GM23338 (cell line): ENCODE data around the gene LRMDA. TPM values are rescaled to one million over a fixed set of nuclear protein-coding genes. Genes with fewer than 3 reads are reported as not detected.

Experiments used
- ATAC-seq: fragments of 200-7000 bp; cut with Tn5 transposase; 3 replicates; pipeline ENCODE4 v1.9.1; 2020
- DNase-seq: peaks from one replicate; pipeline ENCODE4 v3.0.0-alpha.2; 2015; ENCODE audit warnings: low spot score
- H2AFZ ChIP-seq: fragments of 200-600 bp; sonication (generic); 2 replicates; pipeline ENCODE4 v1.8.0; 2016; ENCODE audit warnings: antibody characterized with exemption, mild to moderate bottlenecking, moderate library complexity
- H3F3A ChIP-seq: fragments of 200-600 bp; sonication (generic); replicated peaks from 2 replicates; pipeline ENCODE4 v1.8.0; 2017; ENCODE audit warnings: antibody characterized with exemption, mixed run types, low read depth
- H3K27ac ChIP-seq: fragments of 200-600 bp; sonication (generic); 2 replicates; pipeline ENCODE4 v1.6.1; 2016; ENCODE audit warnings: low read depth
- H3K27me3 ChIP-seq: fragments of 200-600 bp; sonication (generic); 2 replicates; pipeline ENCODE4 v1.8.0; 2016; ENCODE audit warnings: mild to moderate bottlenecking, mixed run types, moderate library complexity; ENCODE audit not compliant: insufficient read depth
- H3K36me3 ChIP-seq: fragments of 200-600 bp; sonication (generic); 2 replicates; pipeline ENCODE4 v1.8.0; 2016; ENCODE audit warnings: mild to moderate bottlenecking; ENCODE audit not compliant: insufficient read depth
- H3K4me1 ChIP-seq: fragments of 200-600 bp; sonication (generic); 2 replicates; pipeline ENCODE4 v1.8.0; 2016; ENCODE audit warnings: mild to moderate bottlenecking, moderate library complexity; ENCODE audit not compliant: insufficient read depth
- H3K4me2 ChIP-seq: fragments of 200-600 bp; sonication (generic); 2 replicates; pipeline ENCODE4 v1.7.1; 2017; ENCODE audit warnings: mixed run types
- H3K4me3 ChIP-seq: fragments of 200-600 bp; sonication (generic); 2 replicates; pipeline ENCODE4 v1.6.1; 2016; ENCODE audit warnings: mixed run types
- H3K79me2 ChIP-seq: fragments of 200-600 bp; sonication (generic); replicated peaks from 2 replicates; pipeline ENCODE4 v1.8.0; 2017; ENCODE audit warnings: mild to moderate bottlenecking; ENCODE audit not compliant: insufficient read depth
- H3K9me2 ChIP-seq: fragments of 200-600 bp; sonication (generic); 2 replicates; pipeline ENCODE4 v1.8.0; 2017; ENCODE audit not compliant: insufficient read depth
- H4K20me1 ChIP-seq: fragments of 200-600 bp; sonication (generic); replicated peaks from 2 replicates; pipeline ENCODE4 v1.8.0; 2017; ENCODE audit warnings: mild to moderate bottlenecking; ENCODE audit not compliant: insufficient read depth
- H3K27ac Mint-ChIP-seq: 2 replicates; pipeline ENCODE4 v1.8.0; 2020; ENCODE audit warnings: inconsistent platforms, mild to moderate bottlenecking, moderate library complexity, mixed read lengths
- H3K27me3 Mint-ChIP-seq: 3 replicates; pipeline ENCODE4 v1.8.0; 2022; ENCODE audit warnings: low read depth, mild to moderate bottlenecking, moderate library complexity, mixed read lengths, inconsistent platforms; ENCODE audit not compliant: insufficient read depth, poor library complexity
- H3K36me3 Mint-ChIP-seq: 3 replicates; pipeline ENCODE4 v1.8.0; 2021; ENCODE audit warnings: low read depth, mild to moderate bottlenecking, inconsistent platforms, moderate library complexity, mixed read lengths
- H3K4me1 Mint-ChIP-seq: 3 replicates; pipeline ENCODE4 v1.8.0; 2020; ENCODE audit warnings: mild to moderate bottlenecking, inconsistent platforms, mixed read lengths
- H3K4me3 Mint-ChIP-seq: 3 replicates; pipeline ENCODE4 v1.8.0; 2021; ENCODE audit warnings: moderate library complexity, mild to moderate bottlenecking, inconsistent platforms, mixed read lengths
- H3K9me3 Mint-ChIP-seq: 3 replicates; pipeline ENCODE4 v1.8.0; 2020; ENCODE audit warnings: moderate library complexity, mild to moderate bottlenecking, inconsistent platforms, mixed read lengths
- CREB1 ChIP-seq: fragments of 250-450 bp; sonication (Bioruptor Pico); IDR thresholded peaks from 2 replicates; pipeline ENCODE4 v1.5.0; 2020; ENCODE audit warnings: low read depth, mild to moderate bottlenecking, moderate library complexity
- CTCF ChIP-seq, 2 experiments: fragments of 200-600 bp in 1 of 2; sonication (generic) in 1 of 2; conservative IDR thresholded peaks; 2 replicates each; pipeline versions ENCODE4 v1.5.1 to v1.6.1; 2016 to 2017; ENCODE audit warnings: antibody characterized with exemption in 2 of 2, low read depth in 2 of 2, mild to moderate bottlenecking in 2 of 2, moderate library complexity in 1 of 2
- ETS1 ChIP-seq: IDR thresholded peaks from 2 replicates; pipeline ENCODE4 v1.6.1; 2016; ENCODE audit warnings: antibody characterized with exemption
- EZH2 ChIP-seq: fragments of 200-600 bp; sonication (generic); IDR thresholded peaks from one replicate; pipeline ENCODE4 v1.8.0; 2017; ENCODE audit warnings: antibody characterized with exemption, mild to moderate bottlenecking, low read depth; ENCODE audit not compliant: unreplicated experiment
- JUNB ChIP-seq: IDR thresholded peaks from one replicate; pipeline ENCODE4 v1.6.1; 2016; ENCODE audit warnings: antibody characterized with exemption; ENCODE audit not compliant: unreplicated experiment
- NANOG ChIP-seq: IDR thresholded peaks from 2 replicates; pipeline ENCODE4 v1.6.1; 2016; ENCODE audit warnings: antibody characterized with exemption, borderline replicate concordance
- POLR2AphosphoS5 ChIP-seq: IDR thresholded peaks from 2 replicates; pipeline ENCODE4 v1.6.1; 2016; ENCODE audit warnings: antibody characterized with exemption, low read depth
- REST ChIP-seq: IDR thresholded peaks from one replicate; pipeline ENCODE4 v1.6.1; 2018; ENCODE audit warnings: antibody characterized with exemption; ENCODE audit not compliant: unreplicated experiment
- STAT1 ChIP-seq: IDR thresholded peaks from one replicate; pipeline ENCODE4 v1.6.1; 2016; ENCODE audit warnings: antibody characterized with exemption; ENCODE audit not compliant: unreplicated experiment
- ZNF114 ChIP-seq: fragments of 250-450 bp; sonication (Bioruptor Pico); IDR thresholded peaks from 2 replicates; pipeline ENCODE4 v1.5.0; 2020; ENCODE audit warnings: mild to moderate bottlenecking, moderate library complexity
- ZNF331 ChIP-seq: fragments of 250-450 bp; sonication (Bioruptor Pico); IDR thresholded peaks from 2 replicates; pipeline ENCODE4 v1.5.0; 2020; ENCODE audit warnings: low read depth, mild to moderate bottlenecking, moderate library complexity
- ZNF462 ChIP-seq: fragments of 250-450 bp; sonication (Bioruptor Pico); IDR thresholded peaks from 2 replicates; pipeline ENCODE4 v1.5.0; 2020; ENCODE audit warnings: mild to moderate bottlenecking, moderate library complexity
- polyA plus RNA-seq: library from polyadenylated mRNA; unstranded; fragments of >200 nt; fragmentation: Nextera tagmentation; extraction: Ambion mirVana; gene quantifications from 2 replicates; pipeline ENCODE4 v1.2.1, GENCODE V29; 2016
- total RNA-seq: library from RNA; depleted of rRNA; stranded (reverse); fragments of >200 nt; shearing (Covaris generic); gene quantifications from 2 replicates; pipeline ENCODE4 v1.2.3, GENCODE V29; 2014

Gene LRMDA
- total and polyA plus RNA-seq, 2 experiments from 2014 or later = 0.90 to 1.8 TPM

- Mint-ChIP-seq H3K27me3 (peaks cover 5% of the 10 kb centered on the region), H3K9me3 (no peaks in the 10 kb centered on the region), H3K4me1 (peaks cover 8% of the 10 kb centered on the region), H3K36me3 (no peaks in the 10 kb centered on the region), H3K27ac (no peak overlapping the region), H3K4me3 (no peak overlapping the region)
- Histone ChIP-seq H3F3A (no peaks in the 10 kb centered on the region), H4K20me1 (no peaks in the 10 kb centered on the region), H2AFZ (no peak overlapping the region), H3K4me3 (no peak overlapping the region), H3K4me2 (no peak overlapping the region), H3K4me1 (no peaks in the 10 kb centered on the region), H3K9me2 (peaks cover 4% of the 10 kb centered on the region), H3K36me3 (no peaks in the 10 kb centered on the region), H3K27ac (no peak overlapping the region), H3K27me3 (no peaks in the 10 kb centered on the region), H3K79me2 (no peaks in the 10 kb centered on the region)
- ATAC-seq = no peak
- no peak for DNase-seq
- TF ChIP-seq CREB1 (CRISPR knock-in tag) (no peak), REST (no peak), ETS1 (no peak), ZNF462 (no peak), ZNF114 (CRISPR knock-in tag) (no peak), CTCF (conservative IDR thresholded peaks at IDR 0.05; ENCODE audit: low read depth in 2 of 2) (no peak), POLR2AphosphoS5 (no peak), JUNB (no peak), ZNF331 (CRISPR knock-in tag) (no peak), NANOG (no peak), STAT1 (no peak), EZH2 (no peak)
These were observed 288.7 kb downstream of the LRMDA start for GRCh38 chr10:75720157-75720556.
